IMR-90 (cell line): ENCODE data around the gene CD151.

Source experiments
- CTCF ChIP-seq: conservative IDR thresholded peaks from 2 replicates; pipeline ENCODE4 v1.5.1; 2012; ENCODE audit warnings: mild to moderate bottlenecking, low read depth, low read length, improper control_type of control experiment
- POLR2A ChIP-seq: IDR thresholded peaks from 2 replicates; pipeline ENCODE4 v1.6.1; 2012; ENCODE audit warnings: mild to moderate bottlenecking, low read depth, low read length
- USF2 ChIP-seq: fragments of 150-350 bp; IDR thresholded peaks from 2 replicates; pipeline ENCODE4 v1.6.1; 2017; ENCODE audit warnings: mild to moderate bottlenecking, antibody characterized with exemption, low read length, low read depth

DNA sequence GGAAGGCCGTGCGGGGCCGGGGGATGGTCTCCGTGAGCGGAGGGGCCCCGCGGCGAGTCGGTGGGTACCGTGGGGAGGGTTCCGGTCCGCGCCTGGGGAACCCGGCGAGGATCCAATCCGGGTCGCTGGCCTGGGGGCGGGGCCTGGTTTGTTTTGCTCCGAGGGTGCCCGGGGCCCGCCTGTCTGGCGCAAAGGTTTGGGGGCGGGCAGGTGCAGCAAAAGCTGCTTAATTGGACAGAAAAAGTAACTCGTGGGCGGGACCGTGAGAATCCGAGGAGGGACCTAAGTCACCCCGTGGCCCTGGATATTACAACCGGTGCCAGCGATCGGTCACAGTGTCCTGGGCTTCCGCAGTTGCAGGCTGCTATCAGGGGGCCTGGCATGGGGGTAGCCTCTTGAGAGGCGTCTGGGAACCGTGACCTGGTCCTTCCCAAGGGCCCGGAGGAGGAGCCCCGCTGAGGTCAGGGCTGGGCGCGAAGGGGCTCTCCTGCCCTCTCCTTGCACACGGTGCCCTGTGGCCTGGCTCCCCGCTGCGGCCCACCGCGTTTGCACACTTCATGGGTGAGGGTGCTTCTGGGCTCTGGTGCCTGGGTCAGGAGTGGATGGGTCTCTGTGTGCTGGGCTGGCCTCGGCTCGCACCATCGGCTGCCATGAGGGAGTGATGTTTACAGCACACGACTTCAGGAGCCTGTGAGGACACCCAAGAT, 12.7 kb upstream of the CD151 start:
- no peak for TF ChIP-seq POLR2A
- TF ChIP-seq CTCF = no peak
- no peak for TF ChIP-seq USF2
